SU-DHL-6 (cell line): ENCODE measurements around the gene MKX.

Source experiments
- H2AFZ ChIP-seq: fragments of 200-600 bp; sonication (generic); 2 replicates; pipeline ENCODE4 v1.6.1; 2014; ENCODE audit warnings: low read depth, mild to moderate bottlenecking, moderate library complexity, mixed read lengths, antibody characterized with exemption, low read length; ENCODE audit not compliant: severe bottlenecking
- H3F3A ChIP-seq: fragments of 200-600 bp; shearing (Covaris generic); 2 replicates; pipeline ENCODE4 v1.6.0; 2016; ENCODE audit warnings: antibody characterized with exemption, mild to moderate bottlenecking; ENCODE audit not compliant: insufficient read depth
- H3K27ac ChIP-seq: fragments of 200-600 bp; sonication (generic); 2 replicates; pipeline ENCODE4 v1.5.1; 2016; ENCODE audit warnings: low read depth, mild to moderate bottlenecking, low read length, moderate library complexity, mixed read lengths
- H3K27me3 ChIP-seq: fragments of 200-600 bp; sonication (generic), shearing (Covaris generic); 2 replicates; pipeline ENCODE4 v1.6.0; 2014; ENCODE audit warnings: mild to moderate bottlenecking, low read length
- H3K36me3 ChIP-seq: fragments of 200-600 bp; sonication (generic); 2 replicates; pipeline ENCODE4 v1.6.1; 2014; ENCODE audit warnings: mild to moderate bottlenecking, low read length, mixed read lengths
- H3K4me2 ChIP-seq: fragments of 300-600, 200-600 bp; shearing (Covaris generic), sonication (generic); 2 replicates; pipeline ENCODE4 v1.6.0; 2014; ENCODE audit warnings: low read length, low read depth, mild to moderate bottlenecking; ENCODE audit not compliant: poor library complexity, severe bottlenecking
- H3K4me3 ChIP-seq: fragments of 200-600 bp; sonication (generic); 2 replicates; pipeline ENCODE4 v1.5.1; 2014; ENCODE audit warnings: antibody characterized with exemption, low read length, mild to moderate bottlenecking, mixed read lengths; ENCODE audit not compliant: insufficient read depth, poor library complexity, severe bottlenecking
- H3K79me2 ChIP-seq: fragments of 200-600 bp; sonication (generic); 2 replicates; pipeline ENCODE4 v1.6.1; 2014; ENCODE audit warnings: mild to moderate bottlenecking, low read length, moderate library complexity; ENCODE audit not compliant: insufficient read depth
- H3K9ac ChIP-seq: fragments of 200-600 bp; sonication (generic); 2 replicates; pipeline ENCODE4 v1.7.0; 2014; ENCODE audit warnings: mild to moderate bottlenecking, low read length
- H3K9me2 ChIP-seq: fragments of 200-600 bp; sonication (generic); replicated peaks from 2 replicates; pipeline ENCODE4 v1.6.1; 2014; ENCODE audit warnings: low read length; ENCODE audit not compliant: insufficient read depth
- H3K9me3 ChIP-seq: fragments of 200-600 bp; sonication (generic); 2 replicates; pipeline ENCODE4 v1.6.1; 2014; ENCODE audit warnings: low read length, mixed read lengths; ENCODE audit not compliant: insufficient read depth
- H4K20me1 ChIP-seq: fragments of 200-600 bp; sonication (generic); 2 replicates; pipeline ENCODE4 v1.6.1; 2014; ENCODE audit warnings: low read depth, mild to moderate bottlenecking, antibody characterized with exemption, low read length, moderate library complexity, mixed read lengths
- CTCF ChIP-seq: fragments of 200-600 bp; sonication (generic); IDR thresholded peaks from one replicate; pipeline ENCODE4 v1.5.1; 2017; ENCODE audit warnings: antibody characterized with exemption, mild to moderate bottlenecking, low read length, moderate library complexity; ENCODE audit not compliant: insufficient read depth, poor library complexity, severe bottlenecking
- EZH2phosphoT487 ChIP-seq: fragments of 200-600 bp; sonication (generic), shearing (Covaris generic); conservative IDR thresholded peaks from 2 replicates; pipeline ENCODE4 v1.6.1; 2018; ENCODE audit warnings: mild to moderate bottlenecking, antibody characterized with exemption, low read length, moderate library complexity, mixed read lengths

Gene MKX

GRCh38 chr10:27688276-27688675 lies 57.3 kb downstream of the MKX start:
- H3K4me2 ChIP-seq = no peak overlapping the region
- no peak overlapping the region for H2AFZ ChIP-seq
- no peaks in the 10 kb centered on the region for H3K36me3 ChIP-seq
- no peaks in the 10 kb centered on the region for H4K20me1 ChIP-seq
- no peak overlapping the region for H3K9ac ChIP-seq
- no peaks in the 10 kb centered on the region for H3K9me2 ChIP-seq
- H3K27me3 ChIP-seq = no peaks in the 10 kb centered on the region
- H3K27ac ChIP-seq = no peak overlapping the region
- TF ChIP-seq CTCF = no peak
- no peak for TF ChIP-seq EZH2phosphoT487
- H3K79me2 ChIP-seq = no peaks in the 10 kb centered on the region
- H3K4me3 ChIP-seq = no peak overlapping the region
- H3F3A ChIP-seq = no peaks in the 10 kb centered on the region
- H3K9me3 ChIP-seq = no peaks in the 10 kb centered on the region

GRCh38 chr10:27687743-27688142 lies 57.9 kb downstream of the MKX start:
- no peaks in the 10 kb centered on the region for H3K9me2 ChIP-seq
- no peak overlapping the region for H2AFZ ChIP-seq
- no peak overlapping the region for H3K4me2 ChIP-seq
- no peaks in the 10 kb centered on the region for H3K36me3 ChIP-seq
- no peaks in the 10 kb centered on the region for H3F3A ChIP-seq
- no peaks in the 10 kb centered on the region for H3K79me2 ChIP-seq
- no peak overlapping the region for H3K27ac ChIP-seq
- H3K4me3 ChIP-seq = no peak overlapping the region
- no peaks in the 10 kb centered on the region for H3K9me3 ChIP-seq
- no peaks in the 10 kb centered on the region for H3K27me3 ChIP-seq
- no peak for TF ChIP-seq EZH2phosphoT487
- no peak for TF ChIP-seq CTCF
- H3K9ac ChIP-seq = no peak overlapping the region
- H4K20me1 ChIP-seq = no peaks in the 10 kb centered on the region

GRCh38 chr10:27687326-27687725 lies 58.3 kb downstream of the MKX start:
- Histone ChIP-seq H3K4me2 (no peak overlapping the region), H3K9me2 (no peaks in the 10 kb centered on the region), H2AFZ (no peak overlapping the region), H3K27ac (no peak overlapping the region), H3F3A (no peaks in the 10 kb centered on the region), H3K27me3 (no peaks in the 10 kb centered on the region), H3K9me3 (no peaks in the 10 kb centered on the region), H3K4me3 (no peak overlapping the region), H3K9ac (no peak overlapping the region), H3K36me3 (no peaks in the 10 kb centered on the region), H3K79me2 (no peaks in the 10 kb centered on the region), H4K20me1 (no peaks in the 10 kb centered on the region)
- TF ChIP-seq CTCF (no peak), EZH2phosphoT487 (no peak)
